Thyroid gland (tissue), 4 donors: Measurements from ENCODE around the gene NXF1. TPM values are rescaled to one million over a fixed set of nuclear protein-coding genes. Genes with fewer than 3 reads are reported as not detected.

Source experiments
- DNase-seq, 2 donors: peaks; one replicate each; pipeline ENCODE4 v3.0.0-alpha.2; 2019
- H3K27ac ChIP-seq, 3 donors: fragments of 200-600 bp; sonication (generic); 1 replicate in 2 of 3; 2 replicates in 1 of 3; pipeline ENCODE4 v1.5.1; 2016 to 2019; ENCODE audit warnings: mild to moderate bottlenecking in 1 of 3, moderate library complexity in 1 of 3
- H3K27me3 ChIP-seq: fragments of 200-600 bp; sonication (generic); one replicate; pipeline ENCODE4 v1.5.1; 2019
- H3K36me3 ChIP-seq, 2 donors: fragments of 200-600 bp; sonication (generic); one replicate each; pipeline ENCODE4 v1.5.1; 2016 to 2019
- H3K4me1 ChIP-seq, 2 donors: fragments of 200-600 bp; sonication (generic); one replicate each; pipeline ENCODE4 v1.5.1; 2017 to 2019
- H3K4me3 ChIP-seq, 3 donors: fragments of 200-600 bp; sonication (generic); replicated peaks in 1 of 3; 1 replicate in 2 of 3; 2 replicates in 1 of 3; pipeline ENCODE4 v1.5.1; 2016; ENCODE audit warnings: mild to moderate bottlenecking in 1 of 3
- H3K9me3 ChIP-seq: fragments of 200-600 bp; sonication (generic); one replicate; pipeline ENCODE4 v1.5.1; 2017
- CTCF ChIP-seq, 6 experiments: fragments of 200-600 bp in 3 of 6; fragments of 450-650 bp in 3 of 6; sonication (generic) in 3 of 6; IDR thresholded peaks; one replicate each; pipeline ENCODE4 v1.5.1; 2016 to 2019; ENCODE audit warnings: antibody characterized with exemption in 6 of 6, mild to moderate bottlenecking in 2 of 6, inconsistent platforms in 1 of 6, moderate library complexity in 1 of 6
- POLR2A ChIP-seq, 2 donors: fragments of 450-650 bp; IDR thresholded peaks; one replicate each; pipeline ENCODE4 v1.6.1; 2017; ENCODE audit warnings: antibody characterized with exemption in 2 of 2, mild to moderate bottlenecking in 2 of 2, moderate library complexity in 1 of 2
- WGBS, 2 donors: methylation state at CpG; one replicate each; pipeline ENCODE4 v1.1.5; 2017; 5-methylcytosine and 5-hydroxymethylcytosine counted together
- intact Hi-C: fragments of 100-400 bp; cut with DNase I; formaldehyde crosslinking; loops from one replicate; pipeline ENCODE4 v1.15.1; 2023
- total RNA-seq, 4 donors: library from RNA; depleted of rRNA; stranded (reverse); fragments of >200 nt; gene quantifications; one replicate each; pipeline ENCODE4 v1.2.3, GENCODE V29; 2016

Gene NXF1
- total RNA-seq, 4 donors from 2014 or later = 56.8 to 83.7 (median 80.9) TPM

DNA sequence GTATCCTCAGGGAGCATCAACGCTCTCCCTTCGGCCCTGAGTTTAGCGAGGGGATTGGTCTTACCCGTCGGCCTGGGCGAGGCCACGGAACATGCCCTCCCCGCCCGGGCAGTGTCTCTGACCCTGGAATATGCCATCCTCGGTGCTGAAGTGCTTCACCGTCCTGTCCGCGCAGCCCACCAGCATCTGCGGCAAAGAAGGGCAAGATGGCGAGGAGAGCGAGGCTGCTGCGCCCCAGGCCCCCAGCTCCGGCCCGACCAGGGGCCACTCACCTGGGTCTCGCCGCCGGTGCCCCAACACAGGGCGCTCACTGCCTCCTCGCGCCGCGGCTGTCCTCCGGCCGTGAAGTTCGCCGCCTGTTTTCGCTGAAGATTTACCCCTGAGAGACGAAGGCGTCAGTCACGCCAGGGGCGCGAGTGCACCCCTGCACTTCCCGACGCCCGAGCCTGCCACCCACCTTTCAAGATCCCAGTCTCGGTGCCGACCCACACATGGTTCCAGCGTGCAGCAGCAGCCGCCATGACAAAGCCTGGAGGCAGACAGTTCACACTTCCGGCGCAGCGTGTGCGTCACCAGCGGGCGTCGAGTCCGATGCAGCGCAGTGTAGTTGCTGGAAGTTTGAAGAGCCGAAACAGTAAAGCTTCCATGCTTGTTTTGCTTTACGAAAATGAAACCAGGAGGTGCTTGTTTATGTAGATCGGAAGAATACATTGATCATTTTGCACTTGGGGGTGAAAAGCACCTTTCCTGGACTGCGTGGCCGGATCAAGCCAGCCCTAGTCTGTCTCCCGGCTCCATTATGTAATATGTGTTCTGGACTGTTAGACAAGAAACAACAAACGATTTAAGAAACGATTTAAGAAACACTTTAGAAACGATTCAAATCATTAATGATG lies 34.1 kb upstream of the NXF1 start, which contains the start of gene WDR74:
TSS of gene WDR74 (minus strand) at position 541 of the 896 bp plus-strand sequence. CDS start at position 521, 20 bp downstream.
- Histone ChIP-seq H3K27me3 (no peaks in the 10 kb centered on the region), H3K4me1 (peaks cover 6 to 12% of the 10 kb centered on the region in 2 donors), H3K4me3 (peak within 1 kb of the TSS; percentile 63 to 88 (median 70)), H3K27ac (peak within 1 kb of the TSS; percentile 99 to 100 (median 100)), H3K36me3 (peaks cover 0 to 4% of the 10 kb centered on the region in 2 donors), H3K9me3 (no peaks in the 10 kb centered on the region)
- 0 to 1% methylated on average over 36 to 49 of the region's 62 CpGs for WGBS, 2 donors
- intact Hi-C loops = loop anchor here (10.0 kb wide), 1 partner anchor 54 kb away; the partner anchor contains the start of gene TMEM179B
- peak; percentile 90 to 93 for DNase-seq
- TF ChIP-seq CTCF (IDR thresholded peaks at IDR 0.05) (peak in 1 of 6 experiments; percentile 20), POLR2A (IDR thresholded peaks at IDR 0.05) (peak; percentile 77 to 95)

DNA sequence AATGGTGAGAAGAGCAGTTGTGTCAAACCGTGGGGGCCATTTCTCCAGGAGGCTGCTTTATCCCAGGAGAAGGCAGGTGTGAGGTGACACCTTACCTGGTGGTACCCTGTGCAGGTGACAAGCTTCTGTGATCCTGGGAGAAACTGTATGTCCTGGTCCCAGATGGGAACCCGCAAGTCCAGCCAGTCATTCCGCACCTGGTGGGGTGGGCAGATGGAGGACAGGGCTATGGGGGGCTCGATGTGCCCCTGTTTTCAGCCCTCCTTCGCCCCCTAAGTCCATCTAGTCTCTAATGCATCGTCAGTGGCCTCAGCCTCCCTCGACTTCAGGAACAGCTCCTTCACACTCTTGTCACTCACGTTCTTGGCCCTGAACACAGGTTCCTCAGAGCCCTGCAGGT lies 30.1 kb upstream of the NXF1 start:
- intact Hi-C loops = loop anchor here (10.0 kb wide), 1 partner anchor 51 kb away; the partner anchor contains the start of gene TMEM179B
- Histone ChIP-seq H3K27me3 (no peaks in the 10 kb centered on the region), H3K4me1 (peaks cover 15 to 19% of the 10 kb centered on the region in 2 donors), H3K27ac (no peak overlapping the region), H3K36me3 (peaks cover 0 to 4% of the 10 kb centered on the region in 2 donors), H3K4me3 (no peak overlapping the region), H3K9me3 (no peaks in the 10 kb centered on the region)
- no peak for DNase-seq
- TF ChIP-seq CTCF (IDR thresholded peaks at IDR 0.05) (no peak), POLR2A (IDR thresholded peaks at IDR 0.05) (no peak)
- 88 to 93% methylated on average over 8 of the region's 8 CpGs for WGBS, 2 donors

GRCh38 chr11:62832336-62833234 lies 27.3 kb upstream of the NXF1 start, which contains the start of gene TEX54:
TSS of gene TEX54 (minus strand) at chr11:62832841.
- Histone ChIP-seq H3K4me1 (peaks cover 17 to 19% of the 10 kb centered on the region in 2 donors), H3K4me3 (peak within 1 kb of the TSS; percentile 62 to 96 (median 65)), H3K9me3 (no peaks in the 10 kb centered on the region), H3K27ac (peak within 1 kb of the TSS; percentile 87 to 94 (median 90)), H3K36me3 (peaks cover 4 to 12% of the 10 kb centered on the region in 2 donors), H3K27me3 (no peaks in the 10 kb centered on the region)
- no peak for TF ChIP-seq POLR2A (IDR thresholded peaks at IDR 0.05)
- intact Hi-C loops = loop anchor here (10.0 kb wide), 1 partner anchor 48 kb away; the partner anchor contains the start of gene TMEM179B
- WGBS, 2 donors = 14 to 32% methylated on average over 12 to 40 of the region's 40 CpGs
- DNase-seq = peak; percentile 34 to 51

DNA sequence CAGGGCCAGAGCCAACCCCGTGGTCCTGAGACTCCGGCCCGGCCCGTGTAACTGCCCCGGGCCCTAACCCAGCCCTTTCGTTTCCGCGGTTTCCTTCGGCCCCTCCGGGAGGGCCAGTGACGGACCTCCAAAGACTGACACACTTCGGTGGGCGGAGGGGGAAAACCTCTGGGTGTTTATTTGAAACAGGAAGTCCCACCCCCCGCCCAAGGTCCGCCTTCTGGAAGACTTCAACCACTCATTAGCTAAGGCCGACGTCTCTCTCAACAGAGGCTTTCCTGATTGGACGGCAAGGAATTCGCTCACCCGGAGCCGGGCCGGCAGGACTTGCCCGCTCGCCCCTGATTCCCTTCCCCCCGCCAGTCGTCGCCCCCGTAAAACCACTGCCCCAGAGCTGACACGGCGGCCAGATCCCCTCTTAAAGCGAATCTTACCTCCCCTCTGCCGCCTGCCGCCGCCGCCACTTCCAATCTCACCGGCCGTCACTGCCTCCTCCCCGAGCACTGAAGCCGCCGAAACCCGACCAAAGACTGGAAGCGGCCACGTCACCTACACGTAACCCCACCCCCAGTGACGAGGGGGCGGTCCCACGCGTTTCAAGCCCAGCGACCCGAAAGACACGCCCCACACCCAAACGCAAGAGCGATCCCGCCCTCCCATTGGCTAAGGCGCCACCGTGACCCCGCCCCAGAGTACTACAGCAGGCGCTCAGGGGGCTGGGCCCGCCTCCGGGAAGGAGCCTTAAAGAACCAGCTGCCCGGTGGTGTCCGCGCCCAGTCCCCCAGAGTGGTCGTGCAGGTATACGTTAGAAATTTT lies 26.5 kb upstream of the NXF1 start, which contains the start of gene STX5:
TSS of gene STX5 (minus strand) at position 532 of the 816 bp plus-strand sequence. CDS start 808 bp downstream, outside the sequence.
- DNase-seq = peak; percentile 100
- intact Hi-C loops = loop anchor here (10.0 kb wide), 1 partner anchor 47 kb away; the partner anchor contains the start of gene TMEM179B
- TF ChIP-seq CTCF (IDR thresholded peaks at IDR 0.05) = peak in 1 of 6 experiments; percentile 8
- peak; percentile 55 to 92 for TF ChIP-seq POLR2A (IDR thresholded peaks at IDR 0.05)
- no peaks in the 10 kb centered on the region for H3K9me3 ChIP-seq
- H3K4me1 ChIP-seq = peaks cover 17 to 19% of the 10 kb centered on the region in 2 donors
- H3K4me3 ChIP-seq = peak within 1 kb of the TSS; percentile 62 to 96 (median 65)
- no peaks in the 10 kb centered on the region for H3K27me3 ChIP-seq
- 1% methylated on average over 45 of the region's 65 CpGs; no CpG with 5 or more reads in 1 of the 2 donors for WGBS, 2 donors
- H3K27ac ChIP-seq = peak within 1 kb of the TSS; percentile 87 to 94 (median 90)
- H3K36me3 ChIP-seq = peaks cover 11 to 21% of the 10 kb centered on the region in 2 donors
